22Rv1 (cell line): ENCODE data around the gene NECTIN2.

ENCODE experiments used
- H3K27ac ChIP-seq: fragments of 450-650 bp; 2 replicates; pipeline ENCODE4 v1.5.1; 2017
- CTCF ChIP-seq: fragments of 450-650 bp; IDR thresholded peaks from 2 replicates; pipeline ENCODE4 v1.5.1; 2017; ENCODE audit warnings: mild to moderate bottlenecking
- ZFX ChIP-seq: fragments of 450-650 bp; IDR thresholded peaks from 2 replicates; pipeline ENCODE4 v1.6.1; 2017; ENCODE audit warnings: antibody characterized with exemption, borderline replicate concordance

The NECTIN2 gene

DNA sequence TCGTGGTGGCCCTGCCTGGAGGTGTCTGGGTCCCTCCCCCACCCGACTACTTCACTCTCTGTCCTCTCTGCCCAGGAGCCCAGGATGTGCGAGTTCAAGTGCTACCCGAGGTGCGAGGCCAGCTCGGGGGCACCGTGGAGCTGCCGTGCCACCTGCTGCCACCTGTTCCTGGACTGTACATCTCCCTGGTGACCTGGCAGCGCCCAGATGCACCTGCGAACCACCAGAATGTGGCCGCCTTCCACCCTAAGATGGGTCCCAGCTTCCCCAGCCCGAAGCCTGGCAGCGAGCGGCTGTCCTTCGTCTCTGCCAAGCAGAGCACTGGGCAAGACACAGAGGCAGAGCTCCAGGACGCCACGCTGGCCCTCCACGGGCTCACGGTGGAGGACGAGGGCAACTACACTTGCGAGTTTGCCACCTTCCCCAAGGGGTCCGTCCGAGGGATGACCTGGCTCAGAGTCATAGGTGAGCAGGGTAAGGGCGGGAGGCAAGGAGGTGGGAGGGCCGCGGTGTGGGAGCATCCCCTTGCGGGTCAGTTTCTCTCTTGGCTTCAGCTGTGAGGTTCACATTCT lies 19.2 kb downstream of the NECTIN2 start:
- no peak for TF ChIP-seq CTCF
- no peak overlapping the region for H3K27ac ChIP-seq

DNA sequence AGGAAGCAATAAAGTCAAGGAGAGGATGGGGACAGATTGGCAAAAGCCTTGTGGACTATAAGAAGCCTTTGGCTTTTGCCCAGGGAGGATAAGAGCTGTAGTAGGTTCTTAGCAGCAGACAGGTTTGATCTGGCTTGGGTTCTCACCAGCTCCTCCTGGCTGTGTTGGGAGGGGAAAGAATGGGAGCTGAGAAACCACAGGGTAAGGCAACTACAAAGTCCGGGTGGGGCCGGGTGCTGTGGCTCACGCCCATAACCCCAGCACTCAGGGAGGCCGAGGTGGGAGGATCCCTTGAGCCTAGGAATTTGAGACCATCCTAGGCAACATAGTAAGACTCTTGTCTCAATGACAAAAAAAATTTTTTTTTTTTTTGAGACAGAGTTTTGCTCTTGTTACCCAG lies 20.6 kb downstream of the NECTIN2 start:
- TF ChIP-seq CTCF, result no peak
- no peak for TF ChIP-seq ZFX
- H3K27ac ChIP-seq, result no peak overlapping the region

- no peak for TF ChIP-seq ZFX
- TF ChIP-seq CTCF, result no peak
- H3K27ac ChIP-seq, result no peak overlapping the region
Observed at GRCh38 chr19:44867578-44867977, 21.5 kb downstream of the NECTIN2 start.

GRCh38 chr19:44869733-44870470 lies 23.8 kb downstream of the NECTIN2 start:
- no peak for TF ChIP-seq CTCF
- H3K27ac ChIP-seq, result no peak overlapping the region

- no peak for TF ChIP-seq CTCF
- no peak for TF ChIP-seq ZFX
- H3K27ac ChIP-seq, result no peak overlapping the region
Observed at GRCh38 chr19:44871809-44872208, 25.7 kb downstream of the NECTIN2 start.

DNA sequence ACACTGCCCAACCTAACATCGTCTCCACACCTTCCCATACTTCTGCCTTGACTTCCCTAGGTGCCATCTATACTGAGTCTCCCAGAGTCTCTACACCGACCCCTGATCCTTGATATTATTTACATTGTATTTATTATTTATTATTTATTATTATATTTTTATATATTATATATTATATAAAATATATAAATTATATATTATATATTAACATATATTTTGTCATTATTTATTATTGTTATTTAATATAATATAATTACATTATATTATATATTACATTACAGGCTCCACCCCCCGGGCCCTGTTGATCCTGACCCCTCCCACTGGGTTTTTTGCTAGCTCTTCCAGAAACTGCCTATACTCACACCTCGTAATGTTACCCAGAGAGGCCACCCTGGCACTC lies 26.6 kb downstream of the NECTIN2 start:
- TF ChIP-seq CTCF (no peak), ZFX (no peak)
- H3K27ac ChIP-seq, result no peak overlapping the region

- H3K27ac ChIP-seq, result no peak overlapping the region
- TF ChIP-seq CTCF (no peak), ZFX (no peak)
Observed at GRCh38 chr19:44874317-44874716, 28.2 kb downstream of the NECTIN2 start.
